K562 (cell line): ENCODE measurements around the gene IRX3. TPM values are rescaled to one million over a fixed set of nuclear protein-coding genes. Genes with fewer than 3 reads are reported as not detected.

Experiments
- ATAC-seq: fragments of 200-7000 bp; cut with Tn5 transposase; 3 replicates; pipeline ENCODE4 v1.9.1; 2020; ENCODE audit warnings: moderate library complexity
- BruUV-seq: library from RNA; stranded (reverse); fragments of 400-500 nt; replicated peaks from 2 replicates; lab custom pipeline; 2021; lab: Mats Ljungman, UMichigan
- CTCF ChIA-PET: fragments of 300-600 bp; formaldehyde crosslinking; extraction: SDS; loops from one replicate; lab custom pipeline; 2021; ENCODE audit warnings: low intra/inter-chr PET ratio; lab: Yijun Ruan, JAX
- POLR2A ChIA-PET: fragments of 300-600, 350-650 bp; sonication (Branson Sonifier 250); formaldehyde crosslinking; extraction: SDS; loops from one replicate; lab custom pipeline; 2021; ENCODE audit warnings: antibody characterized with exemption, inconsistent platforms; lab: Yijun Ruan, JAX
- DNase-seq, 4 experiments: peaks; one replicate each; pipeline versions ENCODE4 v3.0.0 to v3.0.0-alpha.2; 2011 to 2018; ENCODE audit warnings: low spot score in 3 of 4, mixed read lengths in 3 of 4; ENCODE audit errors: extremely low read depth in 1 of 4
- FAIRE-seq: peaks from 2 replicates; lab custom pipeline; 2011; peaks lifted over from hg19 to GRCh38; lab: Jason Lieb, UNC
- H2AFZ ChIP-seq: 2 replicates; pipeline ENCODE4 v1.6.0; 2011; ENCODE audit warnings: low read depth, low read length, control low read depth, inconsistent platforms
- H3K27ac ChIP-seq: fragments of 200-600 bp; 3 replicates; pipeline ENCODE4 v1.8.0; 2011; ENCODE audit warnings: low read depth, mild to moderate bottlenecking, control low read depth, inconsistent platforms, low read length, moderate library complexity, mixed read lengths; ENCODE audit errors: extremely low read depth
- H3K27me3 ChIP-seq, 2 experiments: fragments of 300-600 bp in 1 of 2; 2 replicates in 1 of 2; 3 replicates in 1 of 2; pipeline versions ENCODE4 v1.6.0 to v1.8.0; 2011; ENCODE audit warnings: inconsistent platforms in 2 of 2, low read length in 2 of 2, mild to moderate bottlenecking in 1 of 2, mixed read lengths in 1 of 2, moderate library complexity in 1 of 2; ENCODE audit not compliant: control insufficient read depth in 2 of 2, insufficient read depth in 2 of 2
- H3K36me3 ChIP-seq: fragments of 300-600 bp; 3 replicates; pipeline ENCODE4 v1.8.0; 2011; ENCODE audit warnings: mild to moderate bottlenecking, low read length, inconsistent platforms; ENCODE audit not compliant: control insufficient read depth, insufficient read depth
- H3K4me1 ChIP-seq, 2 experiments: fragments of 200-600 bp in 1 of 2; replicated peaks in 1 of 2; 2 replicates in 1 of 2; 3 replicates in 1 of 2; pipeline versions ENCODE4 v1.5.1 to v1.8.0; 2011; ENCODE audit warnings: inconsistent platforms in 2 of 2, low read length in 2 of 2, mild to moderate bottlenecking in 1 of 2, mixed read lengths in 1 of 2, moderate library complexity in 1 of 2; ENCODE audit not compliant: control insufficient read depth in 2 of 2, insufficient read depth in 2 of 2
- H3K4me2 ChIP-seq: 2 replicates; pipeline ENCODE4 v1.6.1; 2011; ENCODE audit warnings: low read length, control low read depth, inconsistent platforms, mixed read lengths; ENCODE audit not compliant: insufficient read depth
- H3K4me3 ChIP-seq: fragments of 200-600 bp; sonication (generic), shearing (Covaris generic); 2 replicates; pipeline ENCODE4 v1.5.1; 2016; ENCODE audit warnings: control low read depth, inconsistent platforms
- H3K79me2 ChIP-seq: fragments of 200-600 bp; 3 replicates; pipeline ENCODE4 v1.8.0; 2011; ENCODE audit warnings: low read length, inconsistent platforms; ENCODE audit not compliant: control insufficient read depth, insufficient read depth
- H3K9ac ChIP-seq, 2 experiments: 2 replicates each; pipeline versions ENCODE4 v1.6.0 to v1.6.1; 2011; ENCODE audit warnings: low read depth in 2 of 2, low read length in 2 of 2, control low read depth in 1 of 2, inconsistent platforms in 1 of 2, mild to moderate bottlenecking in 1 of 2, mixed read lengths in 1 of 2; ENCODE audit not compliant: insufficient read depth in 1 of 2
- H3K9me1 ChIP-seq: one replicate; pipeline ENCODE4 v1.6.0; 2011; ENCODE audit warnings: inconsistent platforms, mild to moderate bottlenecking, low read length, moderate library complexity; ENCODE audit not compliant: control insufficient read depth, insufficient read depth
- H3K9me3 ChIP-seq: replicated peaks from 2 replicates; pipeline ENCODE4 v1.5.1; 2011; ENCODE audit warnings: low read depth, low read length, inconsistent platforms; ENCODE audit not compliant: control insufficient read depth, insufficient read depth
- H4K20me1 ChIP-seq: replicated peaks from 2 replicates; pipeline ENCODE4 v1.6.1; 2011; ENCODE audit warnings: low read length, inconsistent platforms, mixed read lengths; ENCODE audit not compliant: control insufficient read depth, insufficient read depth
- HMG20B ChIP-seq: fragments of 250-450 bp; sonication (Bioruptor Pico); IDR thresholded peaks from 2 replicates; pipeline ENCODE4 v1.5.0; 2021; ENCODE audit warnings: mild to moderate bottlenecking
- HMGXB4 ChIP-seq: sonication (generic); formaldehyde crosslinking; IDR thresholded peaks from 2 replicates; pipeline ENCODE4 v1.8.1; 2023; ENCODE audit warnings: mild to moderate bottlenecking, missing genetic modification reagents
- KHSRP ChIP-seq: fragments of 450-650 bp; IDR thresholded peaks from 2 replicates; pipeline ENCODE4 v1.6.1; 2017
- MAZ ChIP-seq, 2 experiments: fragments of 450-650 bp in 1 of 2; sonication (generic) in 1 of 2; formaldehyde crosslinking; IDR thresholded peaks in 1 of 2; conservative IDR thresholded peaks in 1 of 2; 2 replicates each; pipeline versions ENCODE4 v1.4.0 to v1.5.0; 2020; ENCODE audit warnings: mild to moderate bottlenecking in 1 of 2, missing genetic modification reagents in 1 of 2
- MTA2 ChIP-seq: fragments of 450-650 bp; IDR thresholded peaks from 2 replicates; pipeline ENCODE4 v1.6.1; 2016; ENCODE audit warnings: low read depth
- NFRKB ChIP-seq: fragments of 450-650 bp; IDR thresholded peaks from 2 replicates; pipeline ENCODE4 v1.6.1; 2016; ENCODE audit warnings: low read depth
- NR4A1 ChIP-seq, 2 experiments: fragments of 250-450 bp in 1 of 2; fragments of 450-650 bp in 1 of 2; sonication (Bioruptor Pico) in 1 of 2; IDR thresholded peaks; 2 replicates each; pipeline versions ENCODE4 v1.4.0 to v1.6.1; 2016 to 2020; ENCODE audit warnings: mild to moderate bottlenecking in 2 of 2, missing compliant biosample characterization in 1 of 2, missing genetic modification characterization in 1 of 2, moderate library complexity in 1 of 2
- POLR2A ChIP-seq: fragments of 450-650 bp; conservative IDR thresholded peaks from 2 replicates; pipeline ENCODE4 v1.6.1; 2016
- PPARD ChIP-seq: fragments of 250-450 bp; sonication (Bioruptor Pico); IDR thresholded peaks from 2 replicates; pipeline ENCODE4 v1.8.0; 2022; ENCODE audit warnings: inconsistent platforms, mild to moderate bottlenecking, moderate library complexity
- RBM22 ChIP-seq: fragments of 200-400 bp; formaldehyde crosslinking; IDR thresholded peaks from 2 replicates; pipeline ENCODE4 v1.6.1; 2018; ENCODE audit warnings: low read length, low read depth; ENCODE audit not compliant: poor library complexity, severe bottlenecking
- RUNX1 ChIP-seq: sonication (generic); IDR thresholded peaks from 2 replicates; pipeline ENCODE4 v1.6.1; 2016; ENCODE audit warnings: antibody characterized with exemption, low read depth
- ZNF124 ChIP-seq: sonication (generic); formaldehyde crosslinking; IDR thresholded peaks from 2 replicates; pipeline ENCODE4 v1.8.1; 2022; ENCODE audit warnings: missing genetic modification reagents
- WGBS: fragments of 100-300 bp; shearing (Covaris generic); methylation state at CpG from one replicate; pipeline ENCODE4 v1.1.6; 2016; ENCODE audit warnings: low coverage, mixed read lengths; ENCODE audit not compliant: insufficient coverage; ENCODE audit errors: missing lambda C conversion rate; 5-methylcytosine and 5-hydroxymethylcytosine counted together
- in situ Hi-C: fragments of 300-500 bp; cut with MboI; formaldehyde crosslinking; loops from 4 replicates; pipeline ENCODE4 v1.15.0; 2018; ENCODE audit warnings: inconsistent platforms, mixed read lengths
- intact Hi-C: fragments of 100-400 bp; cut with micrococcal nuclease; formaldehyde crosslinking; loops from 2 replicates; pipeline ENCODE4 v1.14.2; 2022
- polyA plus RNA-seq, 8 experiments: library from polyadenylated mRNA; depleted of rRNA in 4 of 8; stranded (reverse) in 5 of 8; unstranded in 3 of 8; fragments of >200 nt; fragmentation: Nextera tagmentation in 2 of 8; fragmentation: Illumina TruSeq in 1 of 8; extraction: Ambion mirVana in 2 of 8; extraction: Trizol in 1 of 8; gene quantifications; 2 replicates each; pipeline versions ENCODE4 v1.2.1 to v1.2.3, GENCODE V29; 2011 to 2014; ENCODE audit warnings: inconsistent platforms in 1 of 8, missing spikeins in 1 of 8
- total RNA-seq, 7 experiments: library from RNA; depleted of rRNA in 6 of 7; stranded (reverse); fragments of >200 nt in 6 of 7; fragmentation: Illumina TruSeq in 2 of 7; extraction: Trizol in 2 of 7; gene quantifications; 2 replicates each; pipeline versions ENCODE4 v1.2.1 to v1.2.3, GENCODE V29; 2011 to 2021; ENCODE audit warnings: low replicate concordance in 1 of 7
- TF ChIP-seq, protein P1 (sequence below): fragments of 250-450 bp; sonication (Bioruptor Pico); IDR thresholded peaks from 2 replicates; pipeline ENCODE4 v1.4.0; 2020; ENCODE audit warnings: mild to moderate bottlenecking

The IRX3 gene
- total and polyA plus RNA-seq, 9 of the 15 experiments (the other 6 are each of a cell fraction or from before 2014, with no cell fraction given) = not detected

- H2AFZ ChIP-seq = no peak overlapping the region
- H3K79me2 ChIP-seq = no peaks in the 10 kb centered on the region
- no peak for TF ChIP-seq RUNX1
- TF ChIP-seq PPARD (CRISPR knock-in tag) = no peak
- TF ChIP-seq NR4A1 (CRISPR knock-in tag; IDR thresholded peaks at IDR 0.05) = no peak
- TF ChIP-seq NR4A1 (tag; IDR thresholded peaks at IDR 0.05) = no peak
- no peak for TF ChIP-seq MAZ (CRISPR knock-in tag; conservative IDR thresholded peaks at IDR 0.05 in 1 of 2, IDR thresholded peaks at IDR 0.05 in 1 of 2)
- TF ChIP-seq POLR2A = no peak
- TF ChIP-seq RBM22 = no peak
- TF ChIP-seq HMG20B (CRISPR knock-in tag) = no peak
- TF ChIP-seq KHSRP = no peak
- TF ChIP-seq, protein P1, sequence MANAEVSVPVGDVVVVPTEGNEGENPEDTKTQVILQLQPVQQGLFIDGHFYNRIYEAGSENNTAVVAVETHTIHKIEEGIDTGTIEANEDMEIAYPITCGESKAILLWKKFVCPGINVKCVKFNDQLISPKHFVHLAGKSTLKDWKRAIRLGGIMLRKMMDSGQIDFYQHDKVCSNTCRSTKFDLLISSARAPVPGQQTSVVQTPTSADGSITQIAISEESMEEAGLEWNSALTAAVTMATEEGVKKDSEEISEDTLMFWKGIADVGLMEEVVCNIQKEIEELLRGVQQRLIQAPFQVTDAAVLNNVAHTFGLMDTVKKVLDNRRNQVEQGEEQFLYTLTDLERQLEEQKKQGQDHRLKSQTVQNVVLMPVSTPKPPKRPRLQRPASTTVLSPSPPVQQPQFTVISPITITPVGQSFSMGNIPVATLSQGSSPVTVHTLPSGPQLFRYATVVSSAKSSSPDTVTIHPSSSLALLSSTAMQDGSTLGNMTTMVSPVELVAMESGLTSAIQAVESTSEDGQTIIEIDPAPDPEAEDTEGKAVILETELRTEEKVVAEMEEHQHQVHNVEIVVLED = no peak
- TF ChIP-seq ZNF124 (CRISPR knock-in tag) = no peak
- TF ChIP-seq MTA2 = no peak
- no peak for TF ChIP-seq NFRKB
- no peak for TF ChIP-seq HMGXB4 (CRISPR knock-in tag)
- in situ Hi-C loops = no loop called here
- no TSS peak for BruUV-seq
- H3K4me3 ChIP-seq = no peak overlapping the region
- ATAC-seq (no peak), DNase-seq (no peak), FAIRE-seq (no peak)
- no peak overlapping the region for H3K27ac ChIP-seq
- ChIA-PET POLR2A (no interaction called here), CTCF (no interaction called here)
- peaks cover 9 to 38% of the 10 kb centered on the region in 2 experiments; a peak in 4 of 5 replicates for H3K27me3 ChIP-seq
- no peaks in the 10 kb centered on the region for H3K36me3 ChIP-seq
- no peaks in the 10 kb centered on the region for H3K9me1 ChIP-seq
- H3K4me1 ChIP-seq = peaks cover 0 to 13% of the 10 kb centered on the region in 2 experiments; a peak in 2 of 5 replicates
- H3K9ac ChIP-seq = no peak overlapping the region
- no CpG with 5 or more reads among the region's 43 CpGs for WGBS
- H3K4me2 ChIP-seq = no peak overlapping the region
- H3K9me3 ChIP-seq = no peaks in the 10 kb centered on the region
- no peaks in the 10 kb centered on the region for H4K20me1 ChIP-seq
- intact Hi-C loops = no loop called here
Observed at GRCh38 chr16:54286090-54286365, 559 bp downstream of the IRX3 start.
